Measurements from ENCODE around the gene WBP1. TPM values are rescaled to one million over a fixed set of nuclear protein-coding genes. Genes with fewer than 3 reads are reported as not detected.

The WBP1 gene
- total RNA-seq, 1 experiment from 2014 or later, result 37.9 TPM

DNA sequence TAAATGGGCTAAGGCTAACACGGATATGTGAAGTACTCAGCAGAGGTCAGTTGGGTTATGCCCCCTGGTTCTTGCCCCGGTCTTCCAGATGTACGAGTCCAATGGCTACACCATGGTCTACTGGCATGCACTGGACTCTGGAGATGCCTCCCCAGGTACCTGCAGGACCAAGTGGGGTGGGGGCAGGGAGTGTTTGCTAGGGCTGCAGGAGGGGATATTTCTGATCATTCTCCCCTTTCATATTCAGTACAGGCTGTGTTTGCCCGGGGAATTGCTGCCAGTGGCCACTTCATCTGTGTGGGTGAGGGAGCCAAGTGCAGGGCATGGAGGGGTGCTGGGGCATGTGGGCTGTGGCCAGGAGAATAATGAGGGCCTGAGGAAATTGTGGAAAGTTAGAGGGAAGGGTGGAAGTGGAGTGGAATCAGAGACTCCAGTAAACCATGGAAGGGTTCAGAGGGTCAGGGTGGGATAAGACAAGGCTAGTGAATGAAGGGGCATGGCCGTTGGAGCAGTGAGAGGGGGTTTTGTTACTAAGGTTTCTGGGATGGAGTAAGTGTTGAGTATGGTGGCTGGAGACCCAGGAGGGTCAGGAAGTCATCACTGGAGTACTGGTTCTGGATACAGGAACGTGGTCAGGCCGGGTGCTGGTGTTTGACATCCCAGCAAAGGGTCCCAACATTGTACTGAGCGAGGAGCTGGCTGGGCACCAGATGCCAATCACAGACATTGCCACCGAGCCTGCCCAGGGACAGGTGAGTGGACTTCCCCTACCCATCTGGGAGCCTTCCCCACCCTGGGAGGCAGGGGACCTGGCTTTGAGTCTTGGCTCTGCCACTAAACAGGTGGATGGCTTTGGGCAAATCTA, 34.8 kb upstream of the WBP1 start:
- H3K27ac ChIP-seq (ENCODE audit: low read depth, low read length, poor library complexity, severe bottlenecking), result no peak overlapping the region
- TF ChIP-seq, protein P1, sequence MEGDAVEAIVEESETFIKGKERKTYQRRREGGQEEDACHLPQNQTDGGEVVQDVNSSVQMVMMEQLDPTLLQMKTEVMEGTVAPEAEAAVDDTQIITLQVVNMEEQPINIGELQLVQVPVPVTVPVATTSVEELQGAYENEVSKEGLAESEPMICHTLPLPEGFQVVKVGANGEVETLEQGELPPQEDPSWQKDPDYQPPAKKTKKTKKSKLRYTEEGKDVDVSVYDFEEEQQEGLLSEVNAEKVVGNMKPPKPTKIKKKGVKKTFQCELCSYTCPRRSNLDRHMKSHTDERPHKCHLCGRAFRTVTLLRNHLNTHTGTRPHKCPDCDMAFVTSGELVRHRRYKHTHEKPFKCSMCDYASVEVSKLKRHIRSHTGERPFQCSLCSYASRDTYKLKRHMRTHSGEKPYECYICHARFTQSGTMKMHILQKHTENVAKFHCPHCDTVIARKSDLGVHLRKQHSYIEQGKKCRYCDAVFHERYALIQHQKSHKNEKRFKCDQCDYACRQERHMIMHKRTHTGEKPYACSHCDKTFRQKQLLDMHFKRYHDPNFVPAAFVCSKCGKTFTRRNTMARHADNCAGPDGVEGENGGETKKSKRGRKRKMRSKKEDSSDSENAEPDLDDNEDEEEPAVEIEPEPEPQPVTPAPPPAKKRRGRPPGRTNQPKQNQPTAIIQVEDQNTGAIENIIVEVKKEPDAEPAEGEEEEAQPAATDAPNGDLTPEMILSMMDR (conservative IDR thresholded peaks at IDR 0.05; ENCODE audit: low read depth, low read length), result no peak
- no peak for TF ChIP-seq EZH2 (IDR thresholded peaks at IDR 0.05; ENCODE audit: borderline replicate concordance, low read depth, low read length, poor library complexity, severe bottlenecking)
- BruUV-seq (replicated peaks), result no TSS peak
- H3K4me3 ChIP-seq (ENCODE audit: low read depth, low read length, poor library complexity, severe bottlenecking), result no peak overlapping the region
- H3K27me3 ChIP-seq (replicated peaks; ENCODE audit: insufficient read depth, low read depth, low read length, poor library complexity), result no peaks in the 10 kb centered on the region
- intact Hi-C loops (cut with micrococcal nuclease; ENCODE audit: unreplicated experiment), result no loop called here
- no peaks in the 10 kb centered on the region for H3K9me3 ChIP-seq (ENCODE audit: low read depth, low read length, poor library complexity, severe bottlenecking)
- CTCF ChIA-PET, result no interaction called here
- DNase-seq (ENCODE audit: low spot score), result no peak
- H3K4me1 ChIP-seq (ENCODE audit: insufficient read depth, low read length, poor library complexity, severe bottlenecking), result peaks cover 4% of the 10 kb centered on the region
- H3K36me3 ChIP-seq (ENCODE audit: insufficient read depth, low read length, poor library complexity, severe bottlenecking), result peaks cover 19% of the 10 kb centered on the region
- POLR2A ChIA-PET (ENCODE audit: low non-redundant PET), result no interaction called here

DNA sequence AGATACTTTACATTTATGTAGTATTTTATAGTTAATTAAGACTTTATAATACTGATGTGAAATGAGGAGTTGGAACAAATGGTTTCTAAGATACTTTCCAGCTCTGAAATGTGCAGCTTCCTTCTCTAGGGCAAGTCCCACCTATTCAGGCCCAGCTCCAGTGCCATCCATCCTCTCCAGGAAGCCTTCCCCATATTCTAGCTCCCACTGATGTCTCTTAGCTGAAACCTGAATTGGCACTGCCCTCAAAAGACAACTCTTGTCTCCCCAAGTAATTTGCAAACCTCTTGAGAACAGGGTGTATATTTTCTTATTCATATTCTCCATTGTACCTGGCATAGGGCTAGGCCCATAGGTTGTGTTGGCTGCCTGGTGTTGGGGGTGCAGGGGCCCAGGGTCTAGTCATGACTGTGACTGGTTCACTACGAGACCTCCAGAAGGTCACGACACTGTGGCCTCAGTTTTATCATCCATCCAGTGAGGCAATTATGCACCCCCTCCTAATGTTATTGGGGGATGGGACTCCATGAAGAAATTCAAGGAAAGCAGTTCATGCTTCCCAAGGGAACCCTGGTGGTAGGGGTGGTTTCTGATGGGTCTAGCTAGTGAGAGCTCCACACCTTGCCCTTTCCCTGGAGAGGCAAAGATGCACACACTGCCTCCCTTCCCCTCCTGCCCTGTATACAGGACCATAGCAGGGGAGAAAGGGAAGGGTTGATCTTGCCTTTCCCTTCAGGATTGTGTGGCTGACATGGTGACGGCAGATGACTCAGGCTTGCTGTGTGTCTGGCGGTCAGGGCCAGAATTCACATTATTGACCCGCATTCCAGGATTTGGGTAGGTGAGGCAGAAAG, 33.9 kb upstream of the WBP1 start:
- ChIA-PET CTCF (no interaction called here), POLR2A (ENCODE audit: low non-redundant PET) (no interaction called here)
- TF ChIP-seq, protein P1 (conservative IDR thresholded peaks at IDR 0.05; ENCODE audit: low read depth, low read length), result no peak
- TF ChIP-seq EZH2 (IDR thresholded peaks at IDR 0.05; ENCODE audit: borderline replicate concordance, low read depth, low read length, poor library complexity, severe bottlenecking), result no peak
- H3K27ac ChIP-seq (ENCODE audit: low read depth, low read length, poor library complexity, severe bottlenecking), result no peak overlapping the region
- H3K4me3 ChIP-seq (ENCODE audit: low read depth, low read length, poor library complexity, severe bottlenecking), result no peak overlapping the region
- H3K36me3 ChIP-seq (ENCODE audit: insufficient read depth, low read length, poor library complexity, severe bottlenecking), result peaks cover 28% of the 10 kb centered on the region
- intact Hi-C loops (cut with micrococcal nuclease; ENCODE audit: unreplicated experiment), result no loop called here
- H3K9me3 ChIP-seq (ENCODE audit: low read depth, low read length, poor library complexity, severe bottlenecking), result no peaks in the 10 kb centered on the region
- no TSS peak for BruUV-seq (replicated peaks)
- H3K27me3 ChIP-seq (replicated peaks; ENCODE audit: insufficient read depth, low read depth, low read length, poor library complexity), result no peaks in the 10 kb centered on the region
- H3K4me1 ChIP-seq (ENCODE audit: insufficient read depth, low read length, poor library complexity, severe bottlenecking), result peaks cover 4% of the 10 kb centered on the region
- DNase-seq (ENCODE audit: low spot score), result no peak

DNA sequence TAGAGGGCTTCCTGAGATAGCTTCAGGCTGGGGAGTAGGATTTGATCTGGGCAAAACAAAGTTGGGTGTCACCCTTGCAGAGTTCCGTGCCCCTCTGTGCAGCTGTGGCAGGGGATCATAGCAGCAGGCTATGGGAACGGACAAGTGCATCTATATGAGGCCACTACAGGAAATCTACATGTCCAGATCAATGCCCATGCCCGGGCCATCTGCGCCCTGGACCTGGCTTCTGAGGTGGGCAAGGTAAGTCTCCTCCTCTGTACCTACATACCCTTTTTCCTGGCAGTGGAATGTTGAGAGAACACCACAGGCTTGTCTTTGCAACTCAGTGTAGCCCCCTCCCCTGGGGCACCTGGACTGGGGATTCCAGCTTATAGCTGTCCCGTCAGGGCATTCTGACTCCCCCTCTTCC, 33.2 kb upstream of the WBP1 start:
- H3K4me3 ChIP-seq (ENCODE audit: low read depth, low read length, poor library complexity, severe bottlenecking), result no peak overlapping the region
- intact Hi-C loops (cut with micrococcal nuclease; ENCODE audit: unreplicated experiment), result no loop called here
- H3K9me3 ChIP-seq (ENCODE audit: low read depth, low read length, poor library complexity, severe bottlenecking), result no peaks in the 10 kb centered on the region
- CTCF ChIA-PET, result no interaction called here
- H3K36me3 ChIP-seq (ENCODE audit: insufficient read depth, low read length, poor library complexity, severe bottlenecking), result peaks cover 28% of the 10 kb centered on the region
- DNase-seq (ENCODE audit: low spot score), result no peak
- BruUV-seq (replicated peaks), result no TSS peak
- H3K4me1 ChIP-seq (ENCODE audit: insufficient read depth, low read length, poor library complexity, severe bottlenecking), result peaks cover 4% of the 10 kb centered on the region
- POLR2A ChIA-PET (ENCODE audit: low non-redundant PET), result no interaction called here
- H3K27ac ChIP-seq (ENCODE audit: low read depth, low read length, poor library complexity, severe bottlenecking), result no peak overlapping the region
- no peaks in the 10 kb centered on the region for H3K27me3 ChIP-seq (replicated peaks; ENCODE audit: insufficient read depth, low read depth, low read length, poor library complexity)
- no peak for TF ChIP-seq EZH2 (IDR thresholded peaks at IDR 0.05; ENCODE audit: borderline replicate concordance, low read depth, low read length, poor library complexity, severe bottlenecking)
- TF ChIP-seq, protein P1 (conservative IDR thresholded peaks at IDR 0.05; ENCODE audit: low read depth, low read length), result no peak

Measured in A673 (cell line).